DOHH2 (cell line): Measurements from ENCODE around the gene SGCD.

ENCODE experiments used
- CTCF ChIP-seq: fragments of 200-600 bp; sonication (generic); IDR thresholded peaks from one replicate; pipeline ENCODE4 v1.5.1; 2014; ENCODE audit warnings: antibody characterized with exemption, mild to moderate bottlenecking, low read depth, low read length; ENCODE audit not compliant: poor library complexity, severe bottlenecking
- EZH2phosphoT487 ChIP-seq: fragments of 200-600 bp; sonication (generic); IDR thresholded peaks from 2 replicates; pipeline ENCODE4 v1.6.1; 2017; ENCODE audit warnings: borderline replicate concordance, mild to moderate bottlenecking, antibody characterized with exemption, low read length, moderate library complexity, mixed read lengths

- no peak for TF ChIP-seq CTCF
- TF ChIP-seq EZH2phosphoT487 = no peak
Observed at GRCh38 chr5:156540491-156540890, 213.5 kb downstream of the SGCD start.
